CD4-positive, CD25-positive, alpha-beta regulatory T cell (primary cell): ENCODE measurements around the gene MINDY4. TPM values are rescaled to one million over a fixed set of nuclear protein-coding genes. Genes with fewer than 3 reads are reported as not detected.
"Not testable (repeated sequence)": the region's sequence is repeated elsewhere in the genome, so short reads cannot be mapped to it uniquely, and the experiment has no call there.

Experiments used
- ATAC-seq, 2 donors: fragments of 150-1000 bp; cut with Tn5 transposase; one replicate each; pipeline ENCODE4 v1.10.0; 2021; ENCODE audit warnings: low read depth in 2 of 2, moderate number of reproducible peaks in 2 of 2, moderate library complexity in 1 of 2
- DNase-seq, 3 donors: peaks; one replicate each; pipeline versions ENCODE4 v3.0.0 to v3.0.0-alpha.2; 2012 to 2022; ENCODE audit warnings: mixed read lengths in 1 of 3
- H3K27ac ChIP-seq: one replicate; pipeline ENCODE4 v1.7.0; 2013; ENCODE audit warnings: mild to moderate bottlenecking, low read length; ENCODE audit not compliant: insufficient read depth, poor library complexity, severe bottlenecking
- H3K27me3 ChIP-seq: one replicate; pipeline ENCODE4 v1.7.0; 2013; ENCODE audit warnings: low read length; ENCODE audit not compliant: control insufficient read depth, insufficient read depth
- H3K36me3 ChIP-seq: one replicate; pipeline ENCODE4 v1.7.0; 2013; ENCODE audit warnings: mild to moderate bottlenecking, low read length, moderate library complexity; ENCODE audit not compliant: control insufficient read depth, insufficient read depth
- H3K4me1 ChIP-seq: 2 replicates; pipeline ENCODE4 v1.7.0; 2013; ENCODE audit warnings: mild to moderate bottlenecking, low read length; ENCODE audit not compliant: insufficient read depth, control insufficient read depth, poor library complexity, severe bottlenecking
- H3K4me3 ChIP-seq: one replicate; pipeline ENCODE4 v1.7.0; 2013; ENCODE audit warnings: low read depth, mild to moderate bottlenecking, low read length, moderate library complexity
- H3K9me3 ChIP-seq, 2 experiments: 1 replicate in 1 of 2; 2 replicates in 1 of 2; pipeline ENCODE4 v1.7.0; 2013; ENCODE audit warnings: low read length in 2 of 2, mild to moderate bottlenecking in 1 of 2, moderate library complexity in 1 of 2; ENCODE audit not compliant: control insufficient read depth in 2 of 2
- H3K27ac Mint-ChIP-seq, 3 donors: one replicate each; pipeline ENCODE4 v1.8.0; 2020 to 2022; ENCODE audit warnings: mild to moderate bottlenecking in 3 of 3, mixed read lengths in 3 of 3, moderate library complexity in 2 of 3
- H3K27me3 Mint-ChIP-seq: one replicate; pipeline ENCODE4 v1.8.0; 2022; ENCODE audit warnings: mild to moderate bottlenecking, mixed read lengths
- H3K36me3 Mint-ChIP-seq: one replicate; pipeline ENCODE4 v1.8.0; 2020; ENCODE audit warnings: mixed read lengths
- H3K4me1 Mint-ChIP-seq, 4 donors: one replicate each; pipeline ENCODE4 v1.8.0; 2020 to 2022; ENCODE audit warnings: mixed read lengths in 4 of 4, mild to moderate bottlenecking in 1 of 4
- H3K4me3 Mint-ChIP-seq, 4 donors: one replicate each; pipeline ENCODE4 v1.8.0; 2020 to 2022; ENCODE audit warnings: mild to moderate bottlenecking in 4 of 4, mixed read lengths in 4 of 4, moderate library complexity in 3 of 4
- H3K9me3 Mint-ChIP-seq, 7 donors: one replicate each; pipeline ENCODE4 v1.8.0; 2020 to 2022; ENCODE audit warnings: mixed read lengths in 7 of 7, mild to moderate bottlenecking in 3 of 7, moderate library complexity in 2 of 7
- polyA plus RNA-seq, 4 donors: library from polyadenylated mRNA; unstranded; fragments of 300-500 nt; fragmentation: Illumina TruSeq; gene quantifications; one replicate each; pipeline ENCODE4 v1.2.3, GENCODE V29; 2021
- total RNA-seq: library from RNA; stranded (reverse); gene quantifications from one replicate; pipeline ENCODE4 v1.2.3, GENCODE V29; 2022

MINDY4 gene
- total and polyA plus RNA-seq, 5 donors from 2014 or later, result 0.17 to 1.0 (median 0.52) TPM

DNA sequence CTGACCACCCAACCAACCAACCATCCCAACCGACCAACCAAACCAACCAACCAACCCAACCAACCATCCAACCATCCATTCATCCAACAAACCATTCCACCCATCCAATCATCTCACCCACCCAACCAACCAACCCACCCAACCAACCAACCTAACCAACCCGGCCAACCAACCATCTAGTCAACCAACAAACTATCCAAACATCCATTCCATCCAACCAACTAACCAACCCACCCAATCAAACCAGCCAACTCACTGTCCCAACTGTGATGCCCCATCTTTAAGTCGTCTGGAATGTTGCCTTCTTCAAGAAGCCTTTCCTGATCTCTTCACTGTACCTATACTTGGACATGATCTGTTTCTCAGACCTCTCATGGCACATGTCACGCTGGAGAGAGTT lies 31.6 kb downstream of the MINDY4 start:
- H3K4me1 Mint-ChIP-seq, result no peaks in the 10 kb centered on the region
- DNase-seq, result no peak
- H3K36me3 Mint-ChIP-seq, result no peaks in the 10 kb centered on the region
- ATAC-seq, result no peak
- no peaks in the 10 kb centered on the region for H3K27me3 Mint-ChIP-seq
- H3K27me3 ChIP-seq, result no peaks in the 10 kb centered on the region
- no peaks in the 10 kb centered on the region for H3K36me3 ChIP-seq
- no peak overlapping the region for H3K4me3 ChIP-seq
- no peak overlapping the region for H3K4me3 Mint-ChIP-seq
- no peaks in the 10 kb centered on the region for H3K9me3 ChIP-seq
- peak overlapping the region in 2 of 3 donors; percentile 3 for H3K27ac Mint-ChIP-seq
- no peak overlapping the region for H3K27ac ChIP-seq
- H3K4me1 ChIP-seq, result no peaks in the 10 kb centered on the region
- H3K9me3 Mint-ChIP-seq, result no peaks in the 10 kb centered on the region

DNA sequence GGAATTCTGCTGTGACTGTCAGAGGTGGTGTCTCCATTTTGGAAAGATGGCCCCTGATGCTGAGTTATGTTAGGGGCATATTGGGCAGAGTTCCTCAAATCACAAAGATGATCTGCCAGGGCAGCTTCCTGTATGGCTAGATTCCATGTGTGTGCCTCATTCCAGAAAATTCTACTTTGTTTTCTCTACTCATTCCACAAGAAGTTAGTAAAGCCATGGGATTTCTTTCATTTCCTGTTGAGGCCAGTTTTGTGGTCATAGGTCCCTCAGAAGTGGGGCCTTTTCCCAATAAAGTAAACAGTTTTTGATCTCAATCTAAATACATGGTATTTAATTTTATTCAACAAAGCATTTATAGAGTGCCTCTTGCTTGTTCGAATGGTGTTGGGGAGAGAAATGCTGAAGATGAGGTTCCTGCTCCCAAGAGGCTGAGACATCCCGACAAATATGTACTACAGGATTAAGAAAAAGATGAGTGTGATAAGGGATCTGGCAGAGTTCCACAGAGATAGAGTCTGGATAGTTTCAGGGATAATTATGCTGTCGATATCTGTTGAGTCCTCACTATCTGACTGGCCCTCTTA lies 33.0 kb downstream of the MINDY4 start:
- no peak for DNase-seq
- Histone ChIP-seq H3K36me3 (no peaks in the 10 kb centered on the region), H3K27me3 (no peaks in the 10 kb centered on the region), H3K27ac (no peak overlapping the region), H3K4me1 (no peaks in the 10 kb centered on the region), H3K9me3 (no peaks in the 10 kb centered on the region), H3K4me3 (no peak overlapping the region)
- Mint-ChIP-seq H3K27ac (peak overlapping the region in 1 of 3 donors; percentile 15), H3K4me3 (no peak overlapping the region), H3K4me1 (no peaks in the 10 kb centered on the region), H3K27me3 (no peaks in the 10 kb centered on the region), H3K36me3 (no peaks in the 10 kb centered on the region), H3K9me3 (no peaks in the 10 kb centered on the region)
- ATAC-seq, result no peak

GRCh38 chr7:30805081-30805691 lies 34.0 kb downstream of the MINDY4 start:
- Histone ChIP-seq H3K4me3 (no peak overlapping the region), H3K27ac (no peak overlapping the region), H3K9me3 (no peaks in the 10 kb centered on the region), H3K27me3 (no peaks in the 10 kb centered on the region), H3K36me3 (no peaks in the 10 kb centered on the region), H3K4me1 (no peaks in the 10 kb centered on the region)
- H3K9me3 Mint-ChIP-seq, result no peaks in the 10 kb centered on the region
- no peaks in the 10 kb centered on the region for H3K27me3 Mint-ChIP-seq
- DNase-seq, result no peak
- ATAC-seq, result no peak
- peak overlapping the region in 1 of 3 donors; percentile 15 for H3K27ac Mint-ChIP-seq
- no peaks in the 10 kb centered on the region for H3K36me3 Mint-ChIP-seq
- no peak overlapping the region for H3K4me3 Mint-ChIP-seq
- H3K4me1 Mint-ChIP-seq, result peaks cover 0 to 2% (median 0%) of the 10 kb centered on the region in 4 donors

GRCh38 chr7:30805931-30806330 lies 34.7 kb downstream of the MINDY4 start:
- Mint-ChIP-seq H3K4me1 (peaks cover 0 to 2% (median 0%) of the 10 kb centered on the region in 4 donors), H3K4me3 (no peak overlapping the region), H3K27ac (no peak overlapping the region), H3K27me3 (no peaks in the 10 kb centered on the region), H3K9me3 (no peaks in the 10 kb centered on the region), H3K36me3 (no peaks in the 10 kb centered on the region)
- Histone ChIP-seq H3K4me3 (no peak overlapping the region), H3K27me3 (no peaks in the 10 kb centered on the region), H3K36me3 (no peaks in the 10 kb centered on the region), H3K9me3 (no peaks in the 10 kb centered on the region), H3K27ac (no peak overlapping the region), H3K4me1 (no peaks in the 10 kb centered on the region)
- no peak for ATAC-seq
- no peak for DNase-seq

DNA sequence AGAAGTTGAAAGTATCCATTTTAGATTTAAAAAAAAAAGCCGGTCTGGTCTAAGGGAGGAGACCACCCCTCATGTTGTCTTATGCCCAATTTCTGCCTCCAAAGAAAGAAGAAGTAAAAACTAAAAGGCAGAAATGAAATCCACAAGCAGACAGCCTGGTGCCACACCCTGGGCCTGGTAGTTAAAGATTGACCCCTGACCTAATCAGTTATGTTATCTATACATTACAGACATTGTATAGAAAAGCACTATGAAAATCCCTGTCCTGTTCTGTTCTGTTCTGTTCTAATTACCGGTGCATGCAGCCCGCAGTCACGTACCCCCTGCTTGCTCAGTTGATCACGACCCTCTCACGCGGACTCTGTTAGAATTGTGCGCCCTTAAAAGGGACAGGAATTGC lies 36.3 kb downstream of the MINDY4 start:
- H3K27ac Mint-ChIP-seq, result peak overlapping the region in 1 of 3 donors; percentile 28
- H3K4me1 ChIP-seq, H3K4me1 Mint-ChIP-seq, H3K36me3 Mint-ChIP-seq, H3K27ac ChIP-seq, H3K4me3 ChIP-seq, ATAC-seq, H3K9me3 ChIP-seq, H3K27me3 ChIP-seq, H3K36me3 ChIP-seq, H3K27me3 Mint-ChIP-seq, DNase-seq, H3K4me3 Mint-ChIP-seq, H3K9me3 Mint-ChIP-seq: not testable (repeated sequence)

GRCh38 chr7:30807941-30808340 lies 36.7 kb downstream of the MINDY4 start:
- not testable (repeated sequence) for H3K4me1 ChIP-seq, H3K9me3 ChIP-seq, H3K9me3 Mint-ChIP-seq, H3K4me3 ChIP-seq, H3K36me3 Mint-ChIP-seq, H3K27me3 Mint-ChIP-seq, H3K4me1 Mint-ChIP-seq, H3K27ac Mint-ChIP-seq, H3K36me3 ChIP-seq, DNase-seq, H3K27me3 ChIP-seq, H3K4me3 Mint-ChIP-seq, ATAC-seq, H3K27ac ChIP-seq

DNA sequence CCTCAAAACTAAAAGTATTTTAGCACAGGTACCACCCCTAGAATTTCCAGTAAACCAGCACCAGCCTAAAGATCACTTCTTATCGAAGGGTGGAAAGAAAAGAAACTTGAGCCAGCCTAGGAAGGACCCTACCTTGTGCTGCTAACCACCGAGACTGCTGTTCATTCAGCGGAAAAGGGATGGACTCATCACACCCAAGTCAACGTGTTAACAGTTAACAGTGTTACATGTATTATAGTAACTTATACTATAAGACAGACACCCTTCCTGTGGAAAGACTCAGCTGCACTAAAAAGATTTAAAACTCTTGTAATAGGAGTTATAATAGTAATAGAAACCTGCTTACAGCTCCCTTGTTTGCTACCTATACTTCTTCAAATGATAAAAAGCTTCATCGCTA lies 39.8 kb downstream of the MINDY4 start:
- ATAC-seq (no peak), DNase-seq (no peak)
- no peaks in the 10 kb centered on the region for H3K9me3 Mint-ChIP-seq
- no peak overlapping the region for H3K27ac Mint-ChIP-seq
- no peaks in the 10 kb centered on the region for H3K36me3 ChIP-seq
- no peak overlapping the region for H3K4me3 Mint-ChIP-seq
- peaks cover 0 to 2% (median 0%) of the 10 kb centered on the region in 4 donors for H3K4me1 Mint-ChIP-seq
- H3K4me3 ChIP-seq, result no peak overlapping the region
- H3K27me3 ChIP-seq, result no peaks in the 10 kb centered on the region
- no peaks in the 10 kb centered on the region for H3K4me1 ChIP-seq
- H3K27ac ChIP-seq, result no peak overlapping the region
- H3K36me3 Mint-ChIP-seq, result no peaks in the 10 kb centered on the region
- no peaks in the 10 kb centered on the region for H3K27me3 Mint-ChIP-seq
- H3K9me3 ChIP-seq, result no peaks in the 10 kb centered on the region

DNA sequence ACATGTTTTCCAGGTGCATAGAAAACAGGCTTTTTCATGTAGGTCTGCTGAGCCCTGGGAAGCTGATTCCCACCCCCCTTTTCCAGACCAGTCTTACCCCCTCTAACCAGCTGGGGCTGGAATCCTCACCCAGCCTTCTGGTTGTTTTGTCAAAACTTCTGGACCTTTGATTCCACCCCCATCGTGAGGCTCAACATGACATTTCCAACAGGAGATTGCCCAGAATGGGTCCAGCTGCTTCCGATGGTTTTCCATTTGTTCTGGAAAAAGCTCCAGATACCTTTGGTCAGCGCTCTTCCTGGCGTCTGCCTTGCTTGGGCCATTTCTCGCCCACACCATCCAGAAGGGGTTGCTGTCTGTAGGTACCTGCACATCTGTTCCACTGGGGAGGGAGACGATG lies 41.5 kb downstream of the MINDY4 start:
- no peaks in the 10 kb centered on the region for H3K27me3 Mint-ChIP-seq
- no peaks in the 10 kb centered on the region for H3K9me3 Mint-ChIP-seq
- H3K4me1 Mint-ChIP-seq, result peaks cover 0 to 2% (median 0%) of the 10 kb centered on the region in 4 donors
- Histone ChIP-seq H3K36me3 (no peaks in the 10 kb centered on the region), H3K9me3 (no peaks in the 10 kb centered on the region), H3K4me1 (no peaks in the 10 kb centered on the region), H3K4me3 (no peak overlapping the region), H3K27ac (no peak overlapping the region), H3K27me3 (no peaks in the 10 kb centered on the region)
- H3K36me3 Mint-ChIP-seq, result no peaks in the 10 kb centered on the region
- ATAC-seq, result no peak
- DNase-seq, result no peak
- H3K4me3 Mint-ChIP-seq, result no peak overlapping the region
- H3K27ac Mint-ChIP-seq, result no peak overlapping the region
